ENCODE data around the gene TFPI.
"Not testable (repeated sequence)": the region's sequence is repeated elsewhere in the genome, so short reads cannot be mapped to it uniquely, and the experiment has no call there.

Gene TFPI

DNA sequence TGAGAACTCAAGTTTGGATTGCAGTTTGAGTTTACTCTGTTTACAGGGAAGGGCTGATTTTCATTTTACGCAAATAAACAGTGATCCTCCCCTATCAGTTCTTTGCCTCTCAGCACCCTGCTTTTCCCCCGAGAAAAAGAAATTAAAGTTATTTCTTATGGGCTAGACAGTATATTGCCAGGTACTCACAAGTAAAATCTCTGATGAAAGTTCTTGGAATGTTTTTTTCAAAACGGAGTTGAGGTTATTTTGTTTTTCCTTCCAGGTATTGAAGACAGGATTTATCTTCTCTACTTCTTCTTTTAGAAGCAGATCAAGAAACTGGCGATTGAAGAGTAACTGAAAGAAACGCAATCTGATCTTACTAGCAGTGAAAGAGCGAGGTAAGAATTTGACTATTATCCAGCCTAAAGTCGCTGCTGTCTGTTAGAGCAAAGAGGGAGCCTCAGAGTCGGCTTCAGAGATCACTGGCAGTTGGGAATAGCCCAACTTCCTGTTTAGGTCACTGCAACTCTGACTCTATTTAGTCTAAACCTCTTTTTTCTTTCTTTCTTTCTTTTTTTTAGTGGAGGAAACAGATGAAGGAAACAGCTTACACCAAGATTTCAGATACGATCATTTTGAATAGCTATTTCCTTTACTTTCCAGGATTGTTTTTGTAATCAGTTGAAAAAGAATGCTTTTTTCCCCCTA, at the start of gene TFPI:
Gene TFPI, minus strand, starts transcription at position 425 of the 693 bp plus-strand sequence. CDS start 50,667 bp downstream, outside the sequence.
- DNase-seq: no peak

DNA sequence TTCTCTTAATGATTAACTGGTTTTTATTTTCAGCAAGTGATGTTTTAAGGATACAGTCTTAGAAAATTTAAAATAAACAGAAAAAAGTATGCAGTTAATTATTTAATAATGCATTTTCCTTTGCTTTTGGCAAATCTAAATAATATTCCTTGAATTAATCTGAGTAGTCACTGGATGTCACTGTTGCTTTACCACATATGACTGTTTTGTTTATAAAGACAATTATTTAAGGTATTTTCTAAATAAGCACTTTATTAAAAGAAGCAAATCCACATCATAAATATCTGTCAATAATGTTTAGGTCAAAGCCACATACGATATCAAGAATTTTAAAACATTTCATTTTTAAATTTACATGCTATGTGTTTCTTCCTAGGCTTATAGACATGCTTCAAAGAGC, 40.6 kb upstream of the TFPI start:
- no peak for DNase-seq

DNA sequence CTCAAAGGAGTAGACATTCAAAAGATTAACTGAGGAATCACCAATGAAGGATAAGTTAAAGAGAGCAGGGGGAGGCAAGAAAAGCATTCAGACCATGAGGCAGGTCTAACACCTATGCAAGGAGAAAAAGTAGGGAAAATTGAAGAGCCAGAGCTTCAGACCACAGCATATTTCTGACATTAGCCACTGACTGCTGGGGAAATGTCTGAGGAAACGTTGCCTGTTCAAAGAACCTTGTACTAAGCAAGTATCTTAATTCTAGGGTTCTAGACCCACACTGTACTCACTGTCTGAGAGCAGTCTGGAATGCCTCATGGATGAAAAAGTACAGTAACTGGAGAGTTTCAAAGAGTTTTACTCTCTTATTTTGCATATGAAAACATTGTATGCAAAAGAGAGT, 39.5 kb upstream of the TFPI start:
- no peak for DNase-seq

DNA sequence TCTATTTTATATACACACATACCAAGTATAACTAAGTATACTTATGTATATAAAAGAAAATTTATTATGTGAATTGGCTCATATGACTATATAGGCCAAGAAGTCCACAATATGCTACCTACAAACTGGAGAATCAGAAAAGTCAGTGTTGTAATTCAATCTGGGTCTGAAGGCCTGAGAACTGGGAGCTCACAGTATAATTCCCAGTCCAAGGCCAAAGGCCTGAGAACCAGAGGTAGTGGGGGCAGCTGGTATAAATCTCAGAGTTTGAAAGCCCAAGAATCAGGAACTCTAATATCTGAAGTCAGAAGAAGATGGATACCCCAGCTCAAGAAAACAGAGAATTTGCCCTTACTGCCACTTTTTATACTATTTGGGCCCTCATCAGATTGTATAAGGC, 38.9 kb upstream of the TFPI start:
- no peak for DNase-seq

DNA sequence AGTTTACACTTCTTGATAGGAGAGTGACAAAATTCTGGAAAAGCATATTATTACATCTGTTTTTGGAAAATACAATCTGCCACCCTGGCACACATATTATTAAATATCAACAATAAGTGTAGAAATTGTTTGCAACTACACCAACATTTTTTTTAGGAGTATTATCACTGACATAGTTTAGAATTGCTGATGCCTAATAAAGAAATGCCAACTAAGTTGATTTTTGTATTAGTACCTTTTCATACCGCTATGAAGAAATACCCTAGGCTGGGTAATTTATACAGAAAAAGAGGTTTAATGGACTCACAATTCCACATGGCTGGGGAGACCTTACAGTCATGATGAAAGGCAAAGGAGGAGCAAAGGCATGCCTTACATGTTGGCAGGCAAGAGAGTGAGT, 35.9 kb upstream of the TFPI start:
- DNase-seq: no peak

DNA sequence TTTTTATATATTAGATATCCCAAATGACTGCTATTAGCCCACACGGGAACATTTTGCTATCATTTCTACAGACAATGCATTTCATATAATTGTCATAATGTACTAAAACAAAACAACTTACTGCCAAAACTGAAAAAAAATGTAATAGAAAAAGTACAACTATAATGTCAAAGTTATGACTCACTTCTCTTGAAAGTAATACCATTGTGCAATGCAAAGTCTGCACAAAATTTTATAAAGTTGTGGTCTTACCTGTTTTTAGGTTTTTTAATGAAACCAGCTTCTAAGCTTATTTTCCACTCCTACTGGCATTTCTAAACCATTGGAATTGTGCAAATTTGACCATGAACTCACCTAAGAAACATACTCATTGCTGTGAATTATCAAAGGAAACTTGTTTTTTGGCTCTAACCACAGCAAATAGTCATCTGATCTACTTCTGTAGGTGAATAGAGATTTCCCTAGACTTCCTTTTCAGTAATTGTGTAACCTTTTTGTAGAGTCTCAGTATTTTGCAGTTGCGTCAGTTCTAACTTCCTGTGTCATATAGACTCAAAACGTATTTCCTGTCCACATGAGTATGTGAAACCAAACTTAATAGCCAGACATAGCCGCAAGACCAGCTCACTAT, 31.9 kb upstream of the TFPI start:
- DNase-seq: no peak

DNA sequence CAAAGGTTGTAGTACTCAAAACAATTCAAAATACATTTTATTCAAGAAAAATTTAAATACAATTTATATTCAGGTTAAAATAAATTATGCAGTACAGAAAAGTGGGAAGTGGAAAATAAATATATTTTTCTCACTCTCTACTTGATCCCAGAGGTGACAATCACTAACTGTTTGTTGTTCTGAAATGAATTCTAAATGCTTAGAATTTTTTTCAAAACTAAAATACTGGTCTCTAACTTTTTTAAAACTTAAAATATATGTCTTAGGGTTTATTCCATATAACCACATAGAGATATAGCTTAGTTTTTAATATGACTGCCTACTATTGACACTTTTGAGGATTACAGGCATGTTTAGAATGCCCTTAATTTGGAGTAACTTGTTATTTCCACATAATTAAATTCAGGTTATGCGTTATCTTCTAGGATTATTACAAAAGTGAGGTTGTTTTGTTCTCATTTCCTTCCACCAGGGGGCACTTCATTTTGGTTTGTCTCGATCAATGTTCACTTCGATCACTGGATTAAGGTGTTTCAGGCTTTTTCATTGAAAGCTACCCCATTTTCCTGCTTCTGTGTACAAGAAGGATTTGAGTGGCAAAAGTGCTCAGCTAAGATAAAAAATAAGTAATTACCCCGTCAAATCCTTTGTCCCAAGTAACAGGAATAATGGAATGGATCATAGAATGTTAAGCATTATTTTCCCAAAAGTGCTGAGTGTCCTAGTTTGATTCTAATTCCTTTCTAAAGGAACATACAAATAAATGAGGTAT, 27.1 kb upstream of the TFPI start:
- DNase-seq: peak; percentile 5 to 17

DNA sequence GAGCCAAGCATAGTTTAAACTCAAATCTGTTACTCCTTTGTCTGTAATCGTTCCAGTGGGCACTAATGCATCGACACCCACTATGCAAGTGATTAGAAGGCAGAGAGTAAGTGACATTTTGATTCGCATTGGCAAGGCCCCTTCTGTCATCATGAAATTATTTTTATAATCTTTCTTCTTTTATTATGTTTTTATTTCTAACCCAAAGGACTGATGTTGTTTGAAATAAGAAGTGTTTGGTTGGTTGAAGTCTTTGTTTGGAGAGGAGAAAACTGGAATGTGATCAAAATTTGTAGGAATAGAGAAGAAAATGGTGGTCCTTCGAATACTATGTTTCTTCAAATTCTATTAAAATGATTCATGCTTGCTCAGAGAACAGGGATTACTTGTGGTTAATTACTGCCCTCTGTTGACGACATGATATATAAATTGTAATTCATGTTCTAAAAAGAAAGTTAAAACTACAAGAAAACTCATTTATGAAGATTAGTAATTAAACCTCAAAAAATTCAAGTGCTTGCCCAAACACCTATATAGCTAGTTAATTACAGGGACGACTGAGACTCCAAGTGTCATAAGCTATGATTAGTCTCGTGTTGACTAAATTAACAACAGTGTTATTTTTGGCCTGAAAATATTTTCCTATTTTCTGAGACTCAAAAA, 26.4 kb upstream of the TFPI start:
- no peak for DNase-seq

DNA sequence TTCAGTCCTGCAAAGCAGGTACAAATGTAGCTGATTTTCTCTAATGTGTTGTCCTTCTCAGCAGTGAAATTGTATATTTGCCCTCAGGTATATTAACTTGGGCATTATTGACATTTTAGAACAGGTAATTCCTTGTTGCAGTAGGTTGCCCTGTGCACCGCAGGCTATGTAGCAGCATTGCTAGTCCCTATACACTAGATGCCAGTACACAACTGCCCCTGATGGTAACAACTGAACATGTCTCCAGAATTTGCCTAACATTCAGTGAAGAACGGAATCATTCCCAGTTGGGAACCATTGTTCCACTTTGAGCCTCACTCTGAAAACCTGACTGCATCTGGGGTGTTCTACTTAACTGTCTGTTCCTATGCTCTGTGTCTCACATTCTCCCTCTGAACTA, 23.1 kb upstream of the TFPI start:
- no peak for DNase-seq

DNA sequence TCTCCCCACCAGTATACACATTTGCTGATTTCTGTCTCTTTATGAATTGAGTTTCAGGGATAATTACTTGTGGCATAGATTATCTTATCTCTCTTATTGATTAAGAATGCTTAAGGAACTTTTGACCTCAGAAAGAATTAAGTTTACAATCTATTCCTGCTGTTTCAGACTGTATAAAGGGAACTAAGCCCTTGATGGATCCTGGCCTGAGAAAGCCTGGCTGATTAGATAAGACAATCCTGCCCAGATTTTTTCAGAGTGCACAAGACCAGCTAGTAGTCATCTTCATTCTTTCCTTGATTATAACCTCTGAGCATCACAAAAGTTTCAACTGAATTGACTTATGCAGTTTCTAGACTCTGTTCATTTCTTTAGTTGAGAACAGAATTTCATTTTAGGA, 22.7 kb upstream of the TFPI start:
- DNase-seq: no peak

DNA sequence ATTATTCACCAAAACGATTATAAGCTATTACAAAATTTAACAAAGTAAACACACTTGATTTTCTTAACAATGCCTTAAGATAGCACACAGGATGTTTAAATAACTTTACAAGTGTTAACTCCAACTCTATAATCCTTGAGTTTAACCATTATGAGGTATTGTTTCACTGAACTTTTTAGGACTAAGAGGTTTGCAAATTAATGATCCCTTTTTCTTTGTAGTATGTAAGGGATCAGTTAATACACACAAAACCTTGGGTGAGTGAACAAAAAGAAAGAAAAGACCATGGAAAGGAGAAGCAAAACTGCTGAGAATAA, 21.5 kb upstream of the TFPI start:
- no peak for DNase-seq

DNA sequence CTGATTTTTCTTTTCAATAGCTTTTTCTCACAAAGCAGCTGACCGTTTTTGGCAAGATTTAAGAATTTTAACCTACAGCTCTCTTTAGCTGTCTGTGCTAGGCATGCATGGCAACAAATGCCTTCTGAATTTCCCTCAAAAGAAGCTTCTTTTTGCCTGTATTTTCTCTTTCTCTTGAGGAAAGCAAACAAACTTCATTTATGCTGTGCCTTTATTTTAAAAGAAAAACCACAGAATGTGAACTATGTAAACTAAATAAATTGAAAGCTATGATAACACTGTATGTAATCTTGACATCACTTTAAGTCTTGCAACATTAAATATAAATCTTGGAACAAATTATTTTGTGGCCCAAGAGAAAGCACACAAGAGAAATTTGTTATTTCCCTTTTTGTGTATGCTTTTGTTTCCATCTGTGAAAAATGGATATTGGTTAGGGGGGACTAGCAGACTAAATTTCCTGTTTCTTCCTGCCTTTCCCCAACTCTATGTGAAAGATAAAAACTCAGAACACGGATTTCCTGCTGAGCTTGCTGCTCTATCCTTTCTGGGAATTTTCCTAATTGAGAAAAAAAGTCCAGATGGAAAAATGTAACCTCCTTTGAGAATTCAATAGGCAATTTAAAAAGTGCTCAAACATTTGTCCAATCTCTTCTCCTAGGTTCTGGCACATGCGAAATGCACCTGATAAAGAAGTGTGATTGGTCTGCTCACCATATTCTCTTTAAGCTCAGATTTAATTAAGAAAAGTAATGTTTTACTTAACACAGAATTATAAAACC, 20.9 kb upstream of the TFPI start:
- DNase-seq: no peak

DNA sequence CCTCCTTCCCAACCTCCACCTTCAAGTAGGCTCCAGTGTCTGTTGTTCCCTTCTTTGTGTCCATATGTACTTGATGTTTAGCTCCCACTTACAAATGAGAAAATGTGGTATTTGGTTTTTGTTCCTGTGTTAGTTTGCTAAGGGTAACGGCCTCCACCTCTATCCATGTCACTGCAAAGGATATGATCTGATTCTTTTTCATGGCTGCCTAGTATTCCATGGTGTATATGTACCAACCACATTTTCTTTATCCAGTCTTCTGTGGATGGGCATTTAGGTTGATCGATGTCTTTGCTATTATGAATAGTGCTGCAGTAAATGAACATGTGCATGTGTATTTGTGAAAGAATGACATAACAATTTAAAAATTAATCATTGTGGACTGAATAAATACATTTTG, 19.5 kb upstream of the TFPI start:
- DNase-seq: no peak

DNA sequence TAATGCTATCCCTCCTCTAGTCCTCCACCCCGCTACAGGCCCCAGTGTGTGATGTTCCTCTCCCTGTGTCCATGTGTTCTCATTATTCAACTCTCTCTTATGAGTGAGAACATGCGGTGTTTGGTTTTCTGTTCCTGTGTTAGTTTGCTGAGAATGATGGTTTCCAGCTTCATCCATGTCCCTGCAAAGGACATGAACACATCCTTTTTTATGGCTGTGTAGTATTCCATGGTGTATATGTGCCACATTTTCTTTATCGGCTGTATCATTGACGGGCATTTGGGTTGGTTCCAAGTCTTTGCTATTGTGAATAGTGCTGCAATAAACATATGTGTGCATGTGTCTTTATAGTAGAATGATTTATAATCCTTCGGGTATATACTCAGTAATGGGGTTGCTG, 17.8 kb upstream of the TFPI start:
- not testable (repeated sequence) for DNase-seq

DNA sequence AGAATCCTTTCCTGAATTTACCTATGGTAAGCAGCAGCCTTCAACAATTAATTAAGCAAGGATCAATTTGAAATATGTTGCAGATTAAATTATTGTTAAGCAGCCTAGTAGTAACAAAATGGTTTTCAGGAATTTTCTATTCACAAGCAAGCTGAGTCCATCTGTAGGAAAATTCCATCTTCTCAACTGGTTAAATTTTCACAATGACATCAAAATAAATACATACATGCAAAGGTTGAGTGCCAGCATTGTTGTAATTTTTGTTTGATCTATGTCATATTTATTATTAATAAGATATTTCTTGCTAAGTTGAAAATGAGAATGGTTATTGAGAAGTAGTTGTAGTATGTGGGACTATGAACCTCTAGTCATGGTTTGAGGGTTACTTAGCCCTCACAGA, 15.3 kb upstream of the TFPI start:
- DNase-seq: no peak

DNA sequence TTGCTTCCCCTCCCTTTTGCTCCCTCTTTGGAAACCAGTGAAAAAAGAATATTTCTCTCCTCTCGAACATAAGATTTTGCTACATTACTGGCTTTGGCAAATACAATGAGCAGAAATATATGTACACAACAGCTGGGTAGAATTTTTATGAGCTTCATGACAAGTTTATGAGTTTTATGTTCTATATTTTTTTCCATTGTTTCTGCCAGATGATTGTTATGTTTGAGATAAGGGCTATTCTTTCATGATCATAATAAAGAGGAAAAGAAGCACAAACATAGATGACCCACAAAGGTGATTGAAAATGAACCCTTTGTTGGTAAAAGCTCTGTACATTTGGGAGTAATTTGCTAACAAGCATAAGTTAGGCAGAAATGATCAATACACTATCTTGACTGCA, 14.8 kb upstream of the TFPI start:
- DNase-seq: no peak

DNA sequence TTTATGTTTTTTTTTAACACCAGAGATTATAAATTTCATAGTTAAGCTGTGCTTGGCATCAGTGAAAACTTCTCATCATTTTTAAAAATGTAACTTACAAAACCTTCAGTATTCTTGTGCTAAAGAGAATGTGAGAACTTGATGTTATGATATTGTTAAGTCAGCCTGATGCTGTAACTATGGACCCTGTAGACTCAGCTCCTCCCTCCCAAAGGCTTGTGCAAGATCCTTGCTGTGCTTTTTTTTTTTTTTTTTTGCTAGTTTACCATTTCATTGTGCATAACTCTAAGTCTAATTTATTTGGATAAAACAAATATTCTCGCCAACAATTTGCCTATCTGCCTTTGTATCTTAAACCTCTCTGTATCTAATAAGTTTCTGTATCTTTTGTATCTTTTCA, 12.9 kb upstream of the TFPI start:
- no peak for DNase-seq

DNA sequence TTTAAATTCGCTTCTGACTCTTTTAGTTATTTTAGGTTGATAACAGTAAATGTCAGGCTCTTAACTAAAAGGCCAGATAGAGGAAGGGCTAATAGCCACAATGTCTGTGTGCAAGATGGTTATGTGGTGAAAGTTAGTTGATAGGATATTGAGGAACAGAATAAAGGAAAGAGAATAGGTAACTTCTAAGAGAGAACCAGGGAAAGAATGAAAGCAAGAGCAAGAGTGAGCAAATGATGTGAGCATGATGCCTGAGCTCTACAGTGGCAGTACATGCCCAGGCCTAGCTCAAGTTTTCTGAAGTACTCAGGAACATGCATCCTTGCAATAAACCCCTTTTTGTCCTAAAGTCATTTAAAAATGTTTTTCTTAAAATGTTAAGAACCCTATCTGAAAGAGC, 12.5 kb upstream of the TFPI start:
- no peak for DNase-seq

DNA sequence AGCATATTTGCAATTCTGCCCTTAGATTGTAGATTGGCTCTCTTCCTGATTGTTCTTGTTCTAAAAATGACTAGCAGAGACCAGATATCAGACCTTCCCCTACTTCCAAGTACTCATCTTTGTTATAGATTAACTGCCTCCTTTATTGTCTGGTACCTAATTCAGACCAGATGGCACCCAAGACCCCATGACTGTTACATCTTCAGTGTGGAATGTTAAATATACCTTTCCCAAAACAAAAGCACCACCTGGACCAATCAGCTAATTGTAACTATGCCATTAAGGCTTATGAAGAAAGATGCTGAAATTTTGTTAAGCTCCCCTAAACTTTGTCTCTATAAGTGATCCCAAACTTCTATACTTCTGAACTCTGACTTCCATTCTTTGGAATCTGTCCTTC, 12.0 kb upstream of the TFPI start:
- DNase-seq: no peak

DNA sequence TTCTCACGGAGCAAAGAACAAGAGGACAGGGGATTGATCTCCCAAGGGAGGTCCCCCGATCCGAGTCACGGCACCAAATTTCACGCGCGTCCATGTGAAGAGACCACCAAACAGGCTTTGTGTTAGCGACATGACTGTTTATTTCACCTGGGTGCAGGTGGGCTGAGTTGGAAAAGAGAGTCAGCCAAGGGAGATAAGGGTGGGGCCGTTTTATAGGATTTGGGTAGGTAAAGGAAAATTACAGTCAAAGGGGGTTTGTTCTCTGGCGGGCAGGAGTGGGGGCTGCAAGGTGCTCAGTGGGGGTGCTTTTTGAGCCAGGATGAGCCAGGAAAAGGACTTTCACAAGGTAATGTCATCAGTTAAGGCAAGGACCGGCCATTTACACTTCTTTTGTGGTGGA, 11.4 kb upstream of the TFPI start:
- DNase-seq: not testable (repeated sequence)

DNA sequence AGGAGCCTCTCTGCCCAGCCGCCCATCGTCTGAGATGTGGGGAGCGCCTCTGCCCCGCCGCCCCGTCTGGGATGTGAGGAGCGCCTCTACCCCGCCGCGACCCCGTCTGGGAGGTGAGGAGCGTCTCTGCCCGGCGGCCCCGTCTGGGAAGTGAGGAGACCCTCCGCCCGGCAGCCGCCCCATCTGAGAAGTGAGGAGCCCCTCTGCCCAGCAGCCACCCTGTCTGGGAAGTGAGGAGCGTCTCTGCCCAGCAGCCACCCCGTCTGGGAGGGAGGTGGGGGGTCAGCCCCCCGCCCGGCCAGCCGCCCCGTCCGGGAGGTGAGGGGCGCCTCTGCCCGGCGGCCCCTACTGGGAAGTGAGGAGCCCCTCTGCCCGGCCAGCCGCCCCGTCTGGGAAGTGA, 2.3 kb upstream of the TFPI start:
- not testable (repeated sequence) for DNase-seq

DNA sequence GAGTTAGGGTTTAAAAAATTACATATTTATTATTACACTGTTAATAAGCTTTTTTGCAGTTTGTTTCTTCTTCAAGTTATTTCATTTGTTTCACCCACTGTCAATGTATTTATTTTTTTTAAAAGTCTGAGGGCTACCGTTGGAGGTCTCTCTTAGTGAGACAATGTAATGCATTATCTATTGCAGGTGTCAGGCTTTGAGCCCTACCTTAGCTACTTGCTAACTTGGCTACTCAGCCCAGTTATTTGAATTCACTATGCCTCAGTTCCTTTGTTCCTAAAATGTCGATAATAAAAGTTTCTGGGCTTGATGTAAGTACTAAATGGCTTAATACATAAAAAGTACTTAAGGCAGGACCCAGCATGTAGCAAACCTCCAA, 458 bp upstream of the TFPI start:
- no peak for DNase-seq
